Caco-2 (cell line): Measurements from ENCODE around the gene LRRC4C. TPM values are rescaled to one million over a fixed set of nuclear protein-coding genes. Genes with fewer than 3 reads are reported as not detected.

Experiments used
- BruUV-seq: library from RNA; stranded (reverse); fragments of 400-500 nt; replicated peaks from 2 replicates; lab custom pipeline; 2021; lab: Mats Ljungman, UMichigan
- CTCF ChIA-PET: fragments of 300-600 bp; sonication (Branson Sonifier 250); formaldehyde crosslinking; loops from one replicate; lab custom pipeline; 2022; ENCODE audit warnings: antibody characterized with exemption; lab: Charles Lee
- POLR2A ChIA-PET: fragments of 300-600 bp; sonication (Branson Sonifier 250); formaldehyde crosslinking; loops from one replicate; lab custom pipeline; 2022; ENCODE audit warnings: antibody characterized with exemption; lab: Charles Lee
- DNase-seq, 2 experiments: peaks; one replicate each; pipeline versions ENCODE4 v3.0.0 to v3.0.0-alpha.2; 2020 to 2022
- H3K27me3 ChIP-seq: replicated peaks from 2 replicates; pipeline ENCODE4 v1.6.0; 2011; ENCODE audit warnings: low read length; ENCODE audit not compliant: control insufficient read depth, insufficient read depth
- H3K36me3 ChIP-seq: 2 replicates; pipeline ENCODE4 v1.5.1; 2011; ENCODE audit warnings: low read length; ENCODE audit not compliant: control insufficient read depth, insufficient read depth
- H3K4me1 ChIP-seq: fragments of 250-450 bp; sonication (Bioruptor Pico); 2 replicates; pipeline ENCODE4 v1.5.1; 2020; ENCODE audit warnings: mild to moderate bottlenecking
- H3K4me3 ChIP-seq: 2 replicates; pipeline ENCODE4 v1.5.1; 2011; ENCODE audit warnings: low read depth, mild to moderate bottlenecking, control low read depth, low read length
- H3K9me3 ChIP-seq: fragments of 250-450 bp; sonication (Bioruptor Pico); 2 replicates; pipeline ENCODE4 v1.5.1; 2020; ENCODE audit warnings: mild to moderate bottlenecking, moderate library complexity
- H3K27ac Mint-ChIP-seq: one replicate; pipeline ENCODE4 v1.8.0; 2022; ENCODE audit warnings: mixed read lengths; ENCODE audit not compliant: unreplicated experiment
- H3K27me3 Mint-ChIP-seq: one replicate; pipeline ENCODE4 v1.8.0; 2022; ENCODE audit warnings: mixed read lengths; ENCODE audit not compliant: insufficient read depth, unreplicated experiment
- H3K36me3 Mint-ChIP-seq: one replicate; pipeline ENCODE4 v1.8.0; 2022; ENCODE audit warnings: mild to moderate bottlenecking, mixed read lengths; ENCODE audit not compliant: insufficient read depth, unreplicated experiment
- H3K4me1 Mint-ChIP-seq: one replicate; pipeline ENCODE4 v1.8.0; 2022; ENCODE audit warnings: low read depth, mixed read lengths; ENCODE audit not compliant: unreplicated experiment
- H3K4me3 Mint-ChIP-seq: one replicate; pipeline ENCODE4 v1.8.0; 2022; ENCODE audit warnings: mild to moderate bottlenecking, moderate library complexity, mixed read lengths; ENCODE audit not compliant: unreplicated experiment
- H3K9me3 Mint-ChIP-seq: one replicate; pipeline ENCODE4 v1.8.0; 2022; ENCODE audit warnings: mixed read lengths; ENCODE audit not compliant: unreplicated experiment
- intact Hi-C: fragments of 100-400 bp; cut with micrococcal nuclease; formaldehyde crosslinking; loops from one replicate; pipeline ENCODE4 v1.10.0; 2022; ENCODE audit not compliant: unreplicated experiment
- total RNA-seq: library from RNA; stranded (reverse); gene quantifications from 2 replicates; pipeline ENCODE4 v1.2.3, GENCODE V29; 2022
- TF ChIP-seq, protein P1 (sequence below), 2 experiments: fragments of 200-600 bp in 1 of 2; IDR thresholded peaks; 1 replicate in 1 of 2; 2 replicates in 1 of 2; pipeline versions ENCODE4 v1.5.1 to v1.8.0; 2011 to 2022; ENCODE audit warnings: antibody characterized with exemption in 1 of 2, control low read depth in 1 of 2, inconsistent platforms in 1 of 2, low read depth in 1 of 2, low read length in 1 of 2, mild to moderate bottlenecking in 1 of 2, moderate library complexity in 1 of 2; ENCODE audit not compliant: insufficient read depth in 1 of 2, severe bottlenecking in 1 of 2, unreplicated experiment in 1 of 2

LRRC4C gene
- total RNA-seq, 1 experiment from 2014 or later = not detected

DNA sequence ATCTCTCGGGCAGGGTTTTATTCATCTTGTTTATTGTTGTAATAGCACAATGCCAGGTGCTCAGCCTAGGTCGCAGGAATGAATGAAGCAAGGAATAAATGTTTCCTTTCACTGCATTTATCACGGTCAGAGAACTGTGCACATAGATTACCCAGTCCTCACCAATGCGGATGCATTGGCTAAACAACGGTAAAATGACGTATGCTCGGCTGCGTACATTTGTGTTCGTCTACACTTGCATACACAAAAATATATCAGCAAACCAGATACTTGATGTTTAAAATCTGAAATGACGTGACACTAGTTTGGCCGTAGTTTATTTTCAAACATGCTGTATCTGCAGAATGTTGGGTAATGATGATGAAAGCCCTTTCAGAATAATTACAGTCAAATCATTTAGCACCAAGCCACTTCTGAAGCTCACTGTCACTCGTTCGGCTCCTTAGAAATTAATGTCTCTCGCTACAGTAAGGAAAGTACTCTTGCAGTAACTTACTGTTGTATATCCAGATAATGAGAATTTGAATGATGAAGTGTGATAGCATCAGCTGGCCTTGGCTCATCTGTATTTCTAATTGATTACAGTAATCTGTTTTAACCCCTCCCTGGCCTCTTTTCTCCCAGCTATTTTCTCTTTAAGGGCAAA lies 268.9 kb downstream of the LRRC4C start:
- BruUV-seq = no TSS peak
- H3K4me3 Mint-ChIP-seq = no peak overlapping the region
- POLR2A ChIA-PET = no interaction called here

DNA sequence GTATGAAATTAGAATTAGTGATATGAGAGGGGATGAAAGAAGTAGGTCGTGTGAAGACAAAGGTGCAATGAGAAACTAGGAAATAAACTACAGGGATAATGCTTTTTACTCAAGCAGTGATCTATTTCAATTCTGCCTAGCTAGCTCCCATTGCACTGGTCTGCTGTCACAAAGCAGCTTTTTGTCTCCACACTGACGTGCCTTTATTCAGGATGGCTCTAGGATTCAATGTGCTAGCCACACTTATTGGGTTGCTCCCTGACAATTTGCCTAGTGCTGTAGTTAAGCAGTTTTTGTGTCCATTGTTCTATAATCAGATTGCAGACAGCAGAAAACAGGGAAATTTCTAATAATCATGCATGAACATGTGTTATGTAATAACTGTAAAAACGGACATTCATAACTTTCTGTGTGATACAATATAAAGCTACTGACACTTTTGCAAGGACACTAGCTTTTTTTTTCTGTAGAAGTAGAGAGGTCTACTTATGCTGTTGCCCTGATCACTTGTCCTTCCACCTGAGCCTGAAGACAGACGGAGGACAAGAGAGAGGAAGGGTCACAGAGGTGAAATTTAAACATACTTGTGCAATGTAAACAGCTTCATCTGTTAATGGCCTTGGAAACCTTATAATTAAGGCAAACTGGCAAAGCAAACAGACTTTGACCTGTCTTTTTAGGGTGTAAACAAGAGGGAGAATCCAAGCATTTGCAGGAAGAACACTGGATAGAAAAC lies 269.6 kb downstream of the LRRC4C start:
- TF ChIP-seq, protein P1, sequence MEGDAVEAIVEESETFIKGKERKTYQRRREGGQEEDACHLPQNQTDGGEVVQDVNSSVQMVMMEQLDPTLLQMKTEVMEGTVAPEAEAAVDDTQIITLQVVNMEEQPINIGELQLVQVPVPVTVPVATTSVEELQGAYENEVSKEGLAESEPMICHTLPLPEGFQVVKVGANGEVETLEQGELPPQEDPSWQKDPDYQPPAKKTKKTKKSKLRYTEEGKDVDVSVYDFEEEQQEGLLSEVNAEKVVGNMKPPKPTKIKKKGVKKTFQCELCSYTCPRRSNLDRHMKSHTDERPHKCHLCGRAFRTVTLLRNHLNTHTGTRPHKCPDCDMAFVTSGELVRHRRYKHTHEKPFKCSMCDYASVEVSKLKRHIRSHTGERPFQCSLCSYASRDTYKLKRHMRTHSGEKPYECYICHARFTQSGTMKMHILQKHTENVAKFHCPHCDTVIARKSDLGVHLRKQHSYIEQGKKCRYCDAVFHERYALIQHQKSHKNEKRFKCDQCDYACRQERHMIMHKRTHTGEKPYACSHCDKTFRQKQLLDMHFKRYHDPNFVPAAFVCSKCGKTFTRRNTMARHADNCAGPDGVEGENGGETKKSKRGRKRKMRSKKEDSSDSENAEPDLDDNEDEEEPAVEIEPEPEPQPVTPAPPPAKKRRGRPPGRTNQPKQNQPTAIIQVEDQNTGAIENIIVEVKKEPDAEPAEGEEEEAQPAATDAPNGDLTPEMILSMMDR (IDR thresholded peaks at IDR 0.05; ENCODE audit: insufficient read depth in 1 of 2, low read depth in 1 of 2, low read length in 1 of 2, severe bottlenecking in 1 of 2, unreplicated experiment in 1 of 2) = no peak
- Mint-ChIP-seq H3K9me3 (peaks cover 14% of the 10 kb centered on the region), H3K4me3 (no peak overlapping the region), H3K27ac (no peak overlapping the region), H3K27me3 (no peaks in the 10 kb centered on the region), H3K36me3 (no peaks in the 10 kb centered on the region), H3K4me1 (no peaks in the 10 kb centered on the region)
- BruUV-seq = no TSS peak
- ChIA-PET POLR2A (no interaction called here), CTCF (no interaction called here)
- no peaks in the 10 kb centered on the region for H3K36me3 ChIP-seq
- H3K27me3 ChIP-seq = no peaks in the 10 kb centered on the region
- no peaks in the 10 kb centered on the region for H3K9me3 ChIP-seq
- intact Hi-C loops = no loop called here
- DNase-seq = no peak
- no peaks in the 10 kb centered on the region for H3K4me1 ChIP-seq
- no peak overlapping the region for H3K4me3 ChIP-seq

More for the DNA sequence above, 268.9 kb downstream of the LRRC4C start:
- no peak overlapping the region for H3K4me3 ChIP-seq
- Mint-ChIP-seq H3K9me3 (peaks cover 11% of the 10 kb centered on the region), H3K4me1 (no peaks in the 10 kb centered on the region), H3K36me3 (no peaks in the 10 kb centered on the region), H3K27me3 (no peaks in the 10 kb centered on the region), H3K27ac (no peak overlapping the region)
- no peaks in the 10 kb centered on the region for H3K27me3 ChIP-seq
- DNase-seq = no peak
- TF ChIP-seq, protein P1 (IDR thresholded peaks at IDR 0.05; ENCODE audit: insufficient read depth in 1 of 2, low read depth in 1 of 2, low read length in 1 of 2, severe bottlenecking in 1 of 2, unreplicated experiment in 1 of 2) = no peak
- H3K9me3 ChIP-seq = no peaks in the 10 kb centered on the region
- intact Hi-C loops = no loop called here
- no peaks in the 10 kb centered on the region for H3K36me3 ChIP-seq
- CTCF ChIA-PET = no interaction called here
- no peaks in the 10 kb centered on the region for H3K4me1 ChIP-seq

DNA sequence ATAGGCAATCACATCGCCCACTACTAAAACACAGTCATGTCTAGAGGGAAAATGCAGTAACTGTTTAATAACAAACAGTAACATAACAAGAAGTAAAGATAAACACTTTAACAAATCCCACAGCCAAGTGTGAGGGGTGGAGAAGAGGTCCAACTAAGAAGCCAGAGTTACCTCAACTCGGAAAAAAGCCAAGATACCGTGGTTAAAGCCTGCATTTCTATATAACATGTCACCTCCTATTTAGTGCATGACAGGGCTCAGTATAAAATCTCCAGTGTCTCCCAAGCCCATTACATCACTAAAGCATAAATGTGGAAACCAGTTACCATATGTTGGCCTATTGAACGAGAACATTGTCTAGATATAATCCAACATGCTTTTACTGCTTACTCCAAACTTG lies 281.7 kb downstream of the LRRC4C start:
- no peak for DNase-seq
- TF ChIP-seq, protein P1 (IDR thresholded peaks at IDR 0.05; ENCODE audit: insufficient read depth in 1 of 2, low read depth in 1 of 2, low read length in 1 of 2, severe bottlenecking in 1 of 2, unreplicated experiment in 1 of 2) = no peak
- H3K4me1 Mint-ChIP-seq = no peaks in the 10 kb centered on the region
- no peak overlapping the region for H3K27ac Mint-ChIP-seq
- Histone ChIP-seq H3K4me1 (no peaks in the 10 kb centered on the region), H3K9me3 (no peaks in the 10 kb centered on the region), H3K4me3 (no peak overlapping the region), H3K27me3 (no peaks in the 10 kb centered on the region), H3K36me3 (no peaks in the 10 kb centered on the region)
- no peak overlapping the region for H3K4me3 Mint-ChIP-seq
- CTCF ChIA-PET = no interaction called here
- intact Hi-C loops = loop anchor here (5.0 kb wide), 1 partner anchor 305 kb away; no protein-coding TSS in a partner anchor
- peaks cover 5% of the 10 kb centered on the region for H3K9me3 Mint-ChIP-seq
- H3K27me3 Mint-ChIP-seq = peaks cover 3% of the 10 kb centered on the region
- H3K36me3 Mint-ChIP-seq = no peaks in the 10 kb centered on the region
- POLR2A ChIA-PET = no interaction called here
- BruUV-seq = no TSS peak
